GM15510 (cell line): ENCODE results near the gene ST8SIA1.

Experiments
- POLR2A ChIP-seq: IDR thresholded peaks from 3 replicates; pipeline ENCODE4 v1.6.1; 2011; ENCODE audit warnings: borderline replicate concordance; ENCODE audit not compliant: insufficient read length; ENCODE audit errors: extremely low read depth

ST8SIA1 gene, protein sequence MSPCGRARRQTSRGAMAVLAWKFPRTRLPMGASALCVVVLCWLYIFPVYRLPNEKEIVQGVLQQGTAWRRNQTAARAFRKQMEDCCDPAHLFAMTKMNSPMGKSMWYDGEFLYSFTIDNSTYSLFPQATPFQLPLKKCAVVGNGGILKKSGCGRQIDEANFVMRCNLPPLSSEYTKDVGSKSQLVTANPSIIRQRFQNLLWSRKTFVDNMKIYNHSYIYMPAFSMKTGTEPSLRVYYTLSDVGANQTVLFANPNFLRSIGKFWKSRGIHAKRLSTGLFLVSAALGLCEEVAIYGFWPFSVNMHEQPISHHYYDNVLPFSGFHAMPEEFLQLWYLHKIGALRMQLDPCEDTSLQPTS

DNA sequence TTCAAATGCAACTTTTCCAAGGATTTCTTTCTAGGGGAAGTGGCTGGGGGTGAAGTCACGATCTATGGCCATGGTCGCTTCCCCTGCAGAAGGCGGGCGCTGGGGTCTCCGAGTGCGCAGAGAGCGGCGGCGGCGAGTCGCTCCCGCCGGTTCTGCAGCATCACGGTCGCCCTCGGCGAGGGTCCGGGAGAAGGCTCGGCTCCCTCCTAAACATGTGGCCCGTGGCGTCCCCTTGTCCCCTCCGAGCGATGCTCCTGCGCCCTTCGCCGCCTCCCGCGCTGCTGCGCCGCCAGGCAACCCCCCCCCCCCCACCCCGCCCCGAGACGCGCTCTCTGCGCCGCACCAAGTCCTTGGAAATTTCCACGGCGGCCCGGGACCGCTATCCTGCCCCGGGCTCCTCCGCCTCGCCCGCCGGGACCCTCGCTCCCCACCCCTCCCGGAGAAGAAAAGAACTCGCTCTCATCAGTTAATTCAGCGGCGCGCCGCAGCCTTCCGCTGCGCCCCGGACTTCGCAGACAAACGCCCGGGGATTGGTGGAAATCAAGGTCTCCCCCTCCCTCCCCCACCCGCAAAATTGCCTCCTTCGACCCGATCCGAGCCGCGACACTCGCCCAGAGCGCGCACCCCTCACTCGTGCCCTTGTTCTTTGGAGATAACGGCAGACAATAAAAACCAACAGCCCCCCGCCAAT lies at the start of gene ST8SIA1:
Gene ST8SIA1, minus strand, starts transcription at position 298 of the 691 bp plus-strand sequence. CDS start 475 bp downstream, outside the sequence.
- no peak for TF ChIP-seq POLR2A

DNA sequence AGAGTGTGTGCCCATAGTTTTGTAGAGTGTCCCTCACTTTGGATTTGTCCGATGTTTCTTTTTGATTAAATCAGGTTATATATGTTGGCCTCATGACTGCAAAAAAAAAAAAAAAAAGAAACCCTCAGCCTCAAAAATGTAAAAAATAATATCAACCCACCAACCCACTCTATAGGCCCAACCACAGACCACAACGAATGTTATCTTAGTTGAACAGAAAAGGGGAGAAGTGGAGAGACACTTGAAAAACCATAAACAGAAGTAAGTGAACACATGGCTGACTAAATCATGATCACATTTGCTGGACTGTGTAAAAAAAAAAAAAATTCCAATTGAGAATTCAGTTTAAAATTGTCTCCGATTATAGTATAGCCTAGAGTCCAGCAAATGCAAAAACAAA lies 45.5 kb upstream of the ST8SIA1 start:
- TF ChIP-seq POLR2A = no peak

DNA sequence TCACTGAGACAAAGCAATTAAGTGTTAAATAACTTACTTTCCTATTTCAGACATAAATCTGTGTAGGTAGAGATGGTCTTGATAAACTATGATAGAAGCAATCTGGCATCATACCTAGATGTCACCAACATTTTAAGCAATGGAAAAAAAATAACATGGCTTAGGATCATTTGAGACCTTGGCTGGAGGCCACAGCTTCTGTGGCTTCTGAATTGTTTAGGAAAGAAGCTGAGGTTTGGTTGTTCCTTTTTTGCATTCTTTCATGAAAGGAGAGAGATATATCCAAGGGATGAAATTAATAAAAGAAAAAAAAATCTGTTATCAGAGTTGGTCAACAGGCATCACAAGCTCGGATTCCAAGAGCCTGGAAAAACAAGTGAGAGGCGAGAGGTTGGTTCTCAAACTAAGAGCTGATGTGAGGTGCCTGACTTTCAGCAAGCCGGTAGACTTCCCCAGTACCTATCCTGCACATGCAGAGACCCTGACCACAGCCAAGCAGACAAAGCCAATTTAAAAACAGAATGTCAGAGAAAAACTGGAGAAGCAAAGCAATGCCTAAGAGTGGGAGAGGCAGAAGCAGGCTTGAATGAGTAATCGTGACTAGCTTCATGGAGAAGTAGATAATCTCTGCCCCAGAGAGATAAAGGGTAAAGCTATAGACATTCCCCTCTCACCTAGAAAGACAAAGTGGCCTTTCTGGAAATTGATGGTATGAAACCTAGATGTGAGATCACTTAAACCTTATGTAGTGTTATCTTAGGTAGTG lies 43.4 kb upstream of the ST8SIA1 start:
- TF ChIP-seq POLR2A = no peak

DNA sequence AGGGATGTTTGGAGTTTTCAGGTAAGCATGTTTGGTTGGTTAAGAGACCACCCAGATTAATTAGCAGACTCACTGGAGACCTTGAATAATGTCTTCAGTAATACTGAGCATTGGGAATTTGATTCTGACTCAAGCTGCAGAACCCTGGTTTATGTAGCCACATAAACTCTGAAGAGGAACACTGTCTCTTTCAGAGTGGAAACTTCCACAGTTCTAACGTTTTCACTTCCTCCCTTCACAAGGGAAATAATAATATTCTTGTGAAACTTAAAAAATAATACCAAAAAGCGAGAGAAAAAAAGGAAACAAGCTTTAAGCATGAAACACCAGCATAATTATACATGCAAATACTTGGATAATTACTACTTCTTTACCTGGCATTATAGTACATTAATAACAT lies 40.0 kb upstream of the ST8SIA1 start:
- no peak for TF ChIP-seq POLR2A

DNA sequence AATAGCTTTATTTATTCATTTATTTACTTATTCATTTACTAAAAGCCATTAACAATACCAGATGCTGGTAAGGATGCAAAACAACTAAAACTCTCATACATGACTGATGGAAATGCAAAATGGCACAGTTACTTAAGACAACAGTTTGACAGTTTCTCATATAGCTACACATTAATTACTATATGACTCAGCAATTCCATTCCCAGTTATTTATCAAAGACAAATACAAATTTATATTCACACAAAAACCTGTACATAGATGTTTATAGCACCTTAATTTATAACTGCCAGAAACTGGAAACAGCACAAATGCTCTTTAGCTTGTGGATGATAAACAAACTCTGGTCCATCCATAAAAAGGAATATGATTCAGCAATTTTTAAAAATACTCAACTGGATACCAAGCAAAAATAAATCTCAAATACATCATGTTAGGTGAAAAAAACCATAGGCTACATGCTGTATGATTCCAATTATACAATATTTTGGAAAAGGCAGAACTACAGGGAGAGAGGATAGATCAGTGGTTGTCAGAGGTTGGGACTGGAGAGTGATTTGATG lies 37.9 kb upstream of the ST8SIA1 start:
- no peak for TF ChIP-seq POLR2A

DNA sequence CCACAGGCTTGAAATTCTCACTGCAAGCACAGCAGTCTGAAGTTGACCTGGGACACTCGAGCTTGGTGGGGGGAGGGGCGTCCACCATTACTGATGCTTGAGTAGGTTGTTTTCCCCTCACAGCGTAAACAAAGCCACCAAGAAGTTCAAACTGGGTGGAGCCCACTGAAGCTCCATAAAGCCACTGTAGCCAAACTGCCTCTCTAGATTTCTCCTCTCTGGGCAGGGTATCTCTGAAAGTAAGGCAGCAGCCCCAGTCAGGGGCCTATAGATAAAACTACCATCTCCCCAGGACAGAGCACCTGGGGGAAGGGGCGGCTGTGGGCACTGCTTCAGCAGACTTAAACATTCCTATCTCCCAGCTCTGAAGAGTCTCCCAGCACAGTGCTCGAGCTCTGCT lies 31.7 kb upstream of the ST8SIA1 start:
- TF ChIP-seq POLR2A = no peak

DNA sequence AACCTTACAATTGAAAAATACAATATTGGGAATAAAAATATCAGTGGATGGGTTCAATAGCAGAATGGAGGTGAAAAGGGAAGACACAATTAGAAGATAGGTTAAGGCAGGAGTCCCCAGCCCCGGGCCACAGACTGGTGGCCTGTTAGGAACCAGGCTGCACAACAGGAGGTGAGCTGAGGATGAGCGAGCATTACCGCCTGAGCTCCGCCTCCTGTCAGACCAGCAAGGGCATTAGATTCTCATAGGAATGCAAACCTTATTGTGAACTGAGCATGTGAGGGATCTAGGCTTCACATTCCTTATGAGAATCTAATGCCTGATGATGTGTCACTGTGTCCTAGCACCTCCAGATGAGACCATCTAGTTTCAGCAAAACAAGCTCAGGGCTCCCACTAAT lies 27.3 kb upstream of the ST8SIA1 start:
- no peak for TF ChIP-seq POLR2A

DNA sequence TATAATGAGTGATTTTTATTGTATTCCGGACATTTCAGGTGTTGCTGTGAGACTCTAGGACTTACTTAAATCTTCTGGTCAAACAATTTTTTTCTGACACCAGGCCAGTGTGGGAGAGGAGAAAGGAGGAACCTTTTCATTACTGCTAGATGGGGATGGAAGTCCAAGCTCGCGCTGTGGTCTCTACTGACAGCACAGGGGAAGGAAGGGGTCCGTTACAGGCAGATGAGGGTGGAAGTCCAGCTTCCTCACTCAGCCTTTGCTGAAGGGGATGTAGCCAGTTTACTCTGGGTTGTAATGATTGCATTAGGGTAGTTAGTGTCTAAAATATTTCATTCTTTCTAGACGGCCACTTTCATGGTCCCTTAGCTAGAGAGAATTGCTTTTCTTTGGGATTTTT lies 26.3 kb upstream of the ST8SIA1 start:
- TF ChIP-seq POLR2A = no peak

DNA sequence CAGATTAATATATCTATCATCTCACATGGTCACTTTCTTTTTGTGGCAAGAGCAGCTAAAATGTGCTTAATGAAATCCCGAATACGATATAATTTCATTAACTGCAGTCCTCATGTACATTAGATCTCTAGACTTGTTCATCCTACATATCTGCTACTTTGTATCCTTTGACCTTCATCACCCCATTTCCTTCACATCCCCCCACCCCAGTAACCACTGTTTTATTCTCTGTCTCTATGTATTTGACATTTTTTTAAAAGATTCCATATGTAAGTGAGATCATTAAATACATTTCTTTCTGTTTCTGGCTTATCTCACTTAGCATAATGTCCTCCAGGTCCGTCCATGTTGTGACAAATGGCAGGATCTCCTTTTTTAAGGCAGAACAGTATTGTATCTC lies 23.0 kb upstream of the ST8SIA1 start:
- TF ChIP-seq POLR2A = no peak

DNA sequence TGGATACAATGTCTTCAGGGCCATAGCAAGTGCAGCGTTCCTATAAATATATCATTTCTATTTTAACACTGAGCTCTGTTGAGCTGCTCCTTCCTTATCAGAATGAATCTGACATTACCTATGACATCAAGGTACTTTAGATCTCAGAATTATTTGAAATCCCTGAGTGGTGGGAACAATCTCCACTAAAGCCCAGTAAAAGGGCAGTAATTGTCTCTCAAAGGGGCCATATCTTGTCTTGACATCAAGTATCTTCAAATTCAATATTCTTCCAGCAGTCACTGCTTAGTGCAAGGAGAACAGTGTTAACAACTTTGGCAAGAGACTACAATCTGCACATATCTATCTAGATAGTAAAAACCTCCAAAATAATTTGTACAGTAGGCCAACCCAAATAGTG lies 21.7 kb upstream of the ST8SIA1 start:
- TF ChIP-seq POLR2A = no peak

DNA sequence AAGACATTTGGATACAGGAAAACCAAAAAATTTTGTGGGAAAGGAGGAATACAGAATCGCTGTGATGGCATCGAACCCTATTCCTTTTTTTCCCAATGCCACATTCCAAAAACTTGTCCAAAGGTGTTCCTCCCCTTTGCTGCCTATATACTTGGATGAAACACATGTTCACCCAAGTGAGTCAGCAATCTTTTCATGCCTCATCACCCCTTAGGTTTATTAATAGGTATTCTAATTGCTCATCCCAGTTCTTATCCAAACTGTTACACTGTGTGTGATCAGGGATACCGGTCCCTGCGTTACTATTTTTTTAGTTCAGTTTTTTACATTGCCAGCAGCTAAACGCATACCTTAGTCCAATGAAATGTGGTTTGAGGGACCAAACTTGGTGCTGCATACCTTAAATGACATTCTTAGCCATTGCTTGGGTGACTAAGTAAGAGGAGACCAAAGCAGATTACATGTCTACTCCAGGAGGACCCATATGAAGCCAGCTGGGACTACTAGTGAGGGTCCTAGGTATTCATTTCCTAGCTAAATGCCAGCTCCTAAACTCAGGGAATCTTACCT lies 20.6 kb upstream of the ST8SIA1 start:
- TF ChIP-seq POLR2A = no peak

DNA sequence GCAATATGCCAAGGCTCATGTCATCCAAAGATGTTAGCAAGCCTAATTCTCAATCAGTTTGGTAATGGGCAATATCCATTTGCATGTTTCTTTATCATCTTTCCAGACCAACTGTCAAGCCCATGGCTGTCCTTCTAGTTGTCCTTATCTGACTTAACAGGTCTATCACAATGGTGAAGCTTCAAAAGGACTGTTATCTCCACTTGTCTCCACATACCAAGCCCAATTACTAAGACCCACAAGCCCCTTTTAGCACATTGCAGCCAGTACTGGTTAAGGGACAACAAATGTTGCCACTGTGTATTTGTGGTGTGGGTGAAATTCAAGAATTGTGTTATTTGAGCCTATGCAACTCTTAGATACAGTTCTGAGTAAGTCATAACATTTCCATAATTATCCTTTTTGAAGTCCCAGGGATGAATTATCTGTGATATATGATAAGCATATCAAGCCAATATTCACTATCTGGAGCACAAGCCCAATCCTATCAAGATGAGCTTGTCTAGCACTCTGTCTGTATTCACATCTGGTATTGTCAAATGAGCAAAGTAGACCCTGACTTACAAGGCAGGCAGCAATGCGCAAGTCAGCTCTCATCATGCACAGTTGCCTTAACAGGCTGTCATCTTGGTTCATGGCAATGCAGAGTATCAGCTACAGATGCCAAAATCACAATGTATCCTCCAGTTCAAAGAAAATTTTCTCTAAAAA lies 19.3 kb upstream of the ST8SIA1 start:
- no peak for TF ChIP-seq POLR2A

DNA sequence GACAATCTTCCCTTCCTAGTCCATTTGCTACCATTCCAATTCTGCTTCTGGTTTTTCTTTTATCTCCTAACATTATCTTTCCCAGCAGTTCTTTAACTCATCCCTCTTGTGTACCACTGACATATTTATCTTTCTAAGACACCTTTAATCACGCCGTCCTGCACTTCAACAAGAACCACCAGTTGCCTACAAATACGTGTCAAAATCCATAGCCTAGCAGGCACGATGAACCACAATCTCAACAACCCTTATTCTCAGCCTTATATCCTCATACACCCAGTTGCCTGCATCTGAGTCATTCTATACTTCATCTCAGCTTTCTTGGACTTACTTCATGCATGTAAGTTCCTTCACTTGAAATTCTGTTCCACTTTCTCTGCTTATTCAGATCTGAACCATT lies 16.4 kb upstream of the ST8SIA1 start:
- TF ChIP-seq POLR2A = no peak

DNA sequence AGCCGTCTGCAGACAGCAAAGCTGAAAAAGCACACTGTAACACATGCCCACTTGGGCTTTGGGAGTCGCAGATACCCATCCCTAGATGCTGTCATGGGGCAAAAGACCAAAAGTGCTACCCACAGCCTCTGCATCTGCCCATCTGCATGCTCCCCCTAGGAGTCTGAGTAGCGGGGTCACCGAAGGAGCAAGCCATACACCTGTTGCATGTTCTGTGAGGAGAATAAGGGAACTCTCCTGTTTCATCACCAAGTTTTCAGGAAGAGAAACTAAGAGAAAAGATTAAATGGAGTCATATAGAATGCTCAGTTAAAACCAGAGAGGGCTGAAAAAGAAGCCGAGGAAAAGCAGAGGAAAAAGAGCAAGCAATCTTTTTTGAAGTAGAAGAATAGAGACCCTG lies 13.7 kb upstream of the ST8SIA1 start:
- no peak for TF ChIP-seq POLR2A
